Stimulated activated CD4-positive, alpha-beta T cell treated with anti-CD3 and anti-CD28 coated beads, Interleukin-2, amount 100 ng/mL, for 24 hours (primary cell): ENCODE data around the gene CLASP1.
"Not testable (repeated sequence)": the region's sequence is repeated elsewhere in the genome, so short reads cannot be mapped to it uniquely, and the experiment has no call there.

Experiments used
- DNase-seq, 2 donors: peaks; one replicate each; pipeline ENCODE4 v3.0.0-alpha.2; 2020

Gene CLASP1

GRCh38 chr2:121340926-121341325 is 308.3 kb downstream of the CLASP1 start:
- no peak for DNase-seq

- DNase-seq = no peak
Measured at GRCh38 chr2:121338281-121338680, 311.0 kb downstream of the CLASP1 start.

- DNase-seq = no peak
Measured at GRCh38 chr2:121336528-121337294, 312.6 kb downstream of the CLASP1 start.

GRCh38 chr2:121335294-121336290 is 313.7 kb downstream of the CLASP1 start:
- DNase-seq = no peak

GRCh38 chr2:121334581-121335293 is 314.5 kb downstream of the CLASP1 start:
- DNase-seq = no peak

- no peak for DNase-seq
Measured at GRCh38 chr2:121333834-121334558, 315.3 kb downstream of the CLASP1 start.

- DNase-seq = no peak
Measured at GRCh38 chr2:121333231-121333630, 316.0 kb downstream of the CLASP1 start.

- not testable (repeated sequence) for DNase-seq
Measured at GRCh38 chr2:121331324-121331723, 317.9 kb downstream of the CLASP1 start.

- no peak for DNase-seq
Measured at GRCh38 chr2:121330921-121331320, 318.3 kb downstream of the CLASP1 start.

- no peak for DNase-seq
Measured at GRCh38 chr2:121329786-121330185, 319.5 kb downstream of the CLASP1 start.

GRCh38 chr2:121326628-121327027 is 322.6 kb downstream of the CLASP1 start:
- DNase-seq = no peak

- DNase-seq = no peak
Measured at GRCh38 chr2:121324601-121325000, 324.7 kb downstream of the CLASP1 start.

GRCh38 chr2:121321476-121321875 is 327.8 kb downstream of the CLASP1 start:
- no peak for DNase-seq

- no peak for DNase-seq
Measured at GRCh38 chr2:121319941-121320340, 329.3 kb downstream of the CLASP1 start.

GRCh38 chr2:121316986-121317385 is 332.3 kb downstream of the CLASP1 start:
- DNase-seq = no peak

- not testable (repeated sequence) for DNase-seq
Measured at GRCh38 chr2:121313701-121314100, 335.6 kb downstream of the CLASP1 start.

GRCh38 chr2:121309801-121310200 is 339.5 kb downstream of the CLASP1 start:
- no peak for DNase-seq

- no peak for DNase-seq
Measured at GRCh38 chr2:121309323-121309722, 339.9 kb downstream of the CLASP1 start.

GRCh38 chr2:121307048-121307447 is 342.2 kb downstream of the CLASP1 start:
- DNase-seq = no peak

GRCh38 chr2:121304941-121305340 is 344.3 kb downstream of the CLASP1 start:
- DNase-seq = no peak

GRCh38 chr2:121303531-121304263 is 345.6 kb downstream of the CLASP1 start:
- DNase-seq = no peak

GRCh38 chr2:121301190-121301589 is 348.1 kb downstream of the CLASP1 start:
- not testable (repeated sequence) for DNase-seq
